Panc1 (cell line): ENCODE data around the gene RBBP6. TPM values are rescaled to one million over a fixed set of nuclear protein-coding genes. Genes with fewer than 3 reads are reported as not detected.

Source experiments
- ATAC-seq: fragments of 200-7000 bp; cut with Tn5 transposase; 2 replicates; pipeline ENCODE4 v1.9.1; 2020; ENCODE audit warnings: mild to moderate bottlenecking, moderate library complexity
- BruUV-seq: library from RNA; stranded (reverse); fragments of 400-500 nt; replicated peaks from 2 replicates; lab custom pipeline; 2021; lab: Mats Ljungman, UMichigan
- CTCF ChIA-PET: fragments of 300-600 bp; sonication (Branson Sonifier 250); formaldehyde crosslinking; loops from one replicate; lab custom pipeline; 2022; ENCODE audit warnings: antibody characterized with exemption; lab: Charles Lee
- POLR2A ChIA-PET: fragments of 300-600 bp; sonication (Branson Sonifier 250); formaldehyde crosslinking; loops from one replicate; lab custom pipeline; 2022; ENCODE audit warnings: antibody characterized with exemption; lab: Charles Lee
- DNase-seq: peaks from one replicate; pipeline ENCODE4 v3.0.0-alpha.2; 2010; ENCODE audit warnings: low read depth, low spot score
- H3K27ac ChIP-seq: 2 replicates; pipeline ENCODE4 v1.5.1; 2011; ENCODE audit warnings: mild to moderate bottlenecking, low read length, inconsistent platforms
- H3K27me3 ChIP-seq: fragments of 200-500 bp; sonication (Bioruptor generic); 2 replicates; pipeline ENCODE4 v1.6.0; 2014; ENCODE audit warnings: low read length, inconsistent platforms; ENCODE audit not compliant: control insufficient read depth, insufficient read depth
- H3K36me3 ChIP-seq: fragments of 200-500 bp; sonication (Bioruptor generic); 2 replicates; pipeline ENCODE4 v1.5.1; 2014; ENCODE audit warnings: inconsistent platforms, mild to moderate bottlenecking, low read length, moderate library complexity; ENCODE audit not compliant: control insufficient read depth, insufficient read depth
- H3K4me1 ChIP-seq: 2 replicates; pipeline ENCODE4 v1.5.1; 2011; ENCODE audit warnings: inconsistent platforms, mild to moderate bottlenecking, low read length, moderate library complexity; ENCODE audit not compliant: control insufficient read depth, insufficient read depth
- H3K4me3 ChIP-seq, 2 experiments: 2 replicates each; pipeline ENCODE4 v1.5.1; 2011 to 2012; ENCODE audit warnings: low read depth in 2 of 2, low read length in 2 of 2, mild to moderate bottlenecking in 2 of 2, inconsistent platforms in 1 of 2, moderate library complexity in 1 of 2
- H3K9me3 ChIP-seq: fragments of 200-500 bp; sonication (Bioruptor generic); 2 replicates; pipeline ENCODE4 v1.5.1; 2014; ENCODE audit warnings: low read depth, mild to moderate bottlenecking, inconsistent platforms, low read length, moderate library complexity; ENCODE audit not compliant: control insufficient read depth, insufficient read depth
- CTCF ChIP-seq: fragments of 450-650 bp; IDR thresholded peaks from 2 replicates; pipeline ENCODE4 v1.5.1; 2017; ENCODE audit warnings: mild to moderate bottlenecking
- POLR2AphosphoS5 ChIP-seq: IDR thresholded peaks from 2 replicates; pipeline ENCODE4 v1.6.1; 2012; ENCODE audit warnings: mild to moderate bottlenecking, low read depth, low read length, moderate library complexity
- REST ChIP-seq, 2 experiments: IDR thresholded peaks; 2 replicates each; pipeline ENCODE4 v1.6.1; 2011 to 2012; ENCODE audit warnings: low read depth in 2 of 2, control low read depth in 1 of 2, low read length in 1 of 2, mild to moderate bottlenecking in 1 of 2, moderate library complexity in 1 of 2; ENCODE audit not compliant: insufficient read depth in 1 of 2
- SIN3A ChIP-seq: IDR thresholded peaks from 2 replicates; pipeline ENCODE4 v1.6.1; 2012; ENCODE audit warnings: low read depth, mild to moderate bottlenecking, low read length, moderate library complexity, borderline replicate concordance; ENCODE audit not compliant: insufficient read depth
- TCF7L2 ChIP-seq: IDR thresholded peaks from 2 replicates; pipeline ENCODE4 v1.6.1; 2011; ENCODE audit warnings: mild to moderate bottlenecking, low read depth, low read length, inconsistent platforms
- in situ Hi-C: cut with HindIII; loops from 2 replicates; pipeline ENCODE4 v1.10.0; 2016; ENCODE audit warnings: low sequenced_read_pairs, low pct_unique_long_range_greater_than_20kb
- intact Hi-C: fragments of 100-400 bp; cut with micrococcal nuclease; formaldehyde crosslinking; loops from one replicate; pipeline ENCODE4 v1.10.0; 2022; ENCODE audit not compliant: unreplicated experiment
- total RNA-seq: library from RNA; stranded (reverse); gene quantifications from one replicate; pipeline ENCODE4 v1.2.1, GENCODE V29; 2021; ENCODE audit not compliant: unreplicated experiment

RBBP6 gene
- total RNA-seq, 1 experiment from 2014 or later = 42.7 TPM

- Histone ChIP-seq H3K27me3 (no peaks in the 10 kb centered on the region), H3K4me3 (no peak overlapping the region), H3K36me3 (peaks cover 32% of the 10 kb centered on the region), H3K4me1 (peaks cover 14% of the 10 kb centered on the region; the same call in 1 of the 2 replicates), H3K9me3 (no peaks in the 10 kb centered on the region), H3K27ac (no peak overlapping the region)
- CTCF ChIA-PET = no interaction called here
- in situ Hi-C loops (no loop called here), intact Hi-C loops (no loop called here)
- ATAC-seq (no peak), DNase-seq (no peak)
- POLR2A ChIA-PET = interaction anchor here (0.5 kb wide), 1 partner anchor 66 kb away, joined by 4 read pairs; no protein-coding TSS in a partner anchor
- BruUV-seq = no TSS peak
- no peak for TF ChIP-seq CTCF
- TF ChIP-seq REST (IDR thresholded peaks at IDR 0.05; ENCODE audit: insufficient read depth in 1 of 2, low read depth in 2 of 2, low read length in 1 of 2) = no peak
- no peak for TF ChIP-seq TCF7L2
- TF ChIP-seq POLR2AphosphoS5 = no peak
- TF ChIP-seq SIN3A = no peak
Observed at GRCh38 chr16:24543949-24544348, 4.6 kb downstream of the RBBP6 start.

- ChIA-PET POLR2A (no interaction called here), CTCF (no interaction called here)
- ATAC-seq (no peak), DNase-seq (no peak)
- peaks cover 38% of the 10 kb centered on the region for H3K36me3 ChIP-seq
- peaks cover 14% of the 10 kb centered on the region; the same call in 1 of the 2 replicates for H3K4me1 ChIP-seq
- H3K4me3 ChIP-seq = no peak overlapping the region
- in situ Hi-C loops (no loop called here), intact Hi-C loops (no loop called here)
- H3K9me3 ChIP-seq = no peaks in the 10 kb centered on the region
- TF ChIP-seq POLR2AphosphoS5 = no peak
- no peak for TF ChIP-seq CTCF
- TF ChIP-seq REST (IDR thresholded peaks at IDR 0.05; ENCODE audit: insufficient read depth in 1 of 2, low read depth in 2 of 2, low read length in 1 of 2) = no peak
- no peak for TF ChIP-seq TCF7L2
- no peak for TF ChIP-seq SIN3A
- H3K27ac ChIP-seq = no peak overlapping the region
- no TSS peak for BruUV-seq
- no peaks in the 10 kb centered on the region for H3K27me3 ChIP-seq
Observed at GRCh38 chr16:24544640-24545039, 5.3 kb downstream of the RBBP6 start.
